Activated B cell treated with CpG ODN at 0.5 μM for 24 hours (primary cell): ENCODE results near the gene PIP4K2C. TPM values are rescaled to one million over a fixed set of nuclear protein-coding genes. Genes with fewer than 3 reads are reported as not detected.
A peak's percentile ranks its signal among the peaks of the same experiment; 100 is the strongest.

ENCODE experiments used
- ATAC-seq: fragments of 200-7000 bp; cut with Tn5 transposase; one replicate; pipeline ENCODE4 v1.10.0; 2021; ENCODE audit warnings: low read depth, mild to moderate bottlenecking, moderate library complexity
- CTCF ChIA-PET: fragments of 350-600 bp; sonication (Branson Sonifier 250); formaldehyde crosslinking; loops from one replicate; lab custom pipeline; 2021; ENCODE audit warnings: antibody characterized with exemption; lab: Charles Lee
- POLR2A ChIA-PET: fragments of 350-600 bp; sonication (Branson Sonifier 250); formaldehyde crosslinking; loops from one replicate; lab custom pipeline; 2021; ENCODE audit warnings: antibody characterized with exemption; lab: Charles Lee
- DNase-seq: peaks from one replicate; pipeline ENCODE4 v3.0.0; 2022
- H3K27ac Mint-ChIP-seq: one replicate; pipeline ENCODE4 v1.8.0; 2020; ENCODE audit warnings: mixed read lengths
- H3K27me3 Mint-ChIP-seq: one replicate; pipeline ENCODE4 v1.8.0; 2021; ENCODE audit warnings: mixed read lengths
- H3K36me3 Mint-ChIP-seq: one replicate; pipeline ENCODE4 v1.8.0; 2021; ENCODE audit warnings: low read depth, mixed read lengths
- H3K4me1 Mint-ChIP-seq: one replicate; pipeline ENCODE4 v1.8.0; 2021; ENCODE audit warnings: mixed read lengths
- H3K4me3 Mint-ChIP-seq: one replicate; pipeline ENCODE4 v1.8.0; 2020; ENCODE audit warnings: mild to moderate bottlenecking, mixed read lengths
- H3K9me3 Mint-ChIP-seq: one replicate; pipeline ENCODE4 v1.8.0; 2020; ENCODE audit warnings: mixed read lengths
- intact Hi-C: fragments of 100-400 bp; cut with micrococcal nuclease; formaldehyde crosslinking; loops from one replicate; pipeline ENCODE4 v1.15.1; 2024
- total RNA-seq: library from RNA; stranded (reverse); gene quantifications from 2 replicates; pipeline ENCODE4 v1.2.3, GENCODE V29; 2022
- TF ChIP-seq, protein P1 (sequence below): fragments of 200-600 bp; IDR thresholded peaks from one replicate; pipeline ENCODE4 v1.8.0; 2022; ENCODE audit warnings: antibody characterized with exemption, mild to moderate bottlenecking

Gene PIP4K2C
- total RNA-seq, 1 donor from 2014 or later = 16.5 TPM

DNA sequence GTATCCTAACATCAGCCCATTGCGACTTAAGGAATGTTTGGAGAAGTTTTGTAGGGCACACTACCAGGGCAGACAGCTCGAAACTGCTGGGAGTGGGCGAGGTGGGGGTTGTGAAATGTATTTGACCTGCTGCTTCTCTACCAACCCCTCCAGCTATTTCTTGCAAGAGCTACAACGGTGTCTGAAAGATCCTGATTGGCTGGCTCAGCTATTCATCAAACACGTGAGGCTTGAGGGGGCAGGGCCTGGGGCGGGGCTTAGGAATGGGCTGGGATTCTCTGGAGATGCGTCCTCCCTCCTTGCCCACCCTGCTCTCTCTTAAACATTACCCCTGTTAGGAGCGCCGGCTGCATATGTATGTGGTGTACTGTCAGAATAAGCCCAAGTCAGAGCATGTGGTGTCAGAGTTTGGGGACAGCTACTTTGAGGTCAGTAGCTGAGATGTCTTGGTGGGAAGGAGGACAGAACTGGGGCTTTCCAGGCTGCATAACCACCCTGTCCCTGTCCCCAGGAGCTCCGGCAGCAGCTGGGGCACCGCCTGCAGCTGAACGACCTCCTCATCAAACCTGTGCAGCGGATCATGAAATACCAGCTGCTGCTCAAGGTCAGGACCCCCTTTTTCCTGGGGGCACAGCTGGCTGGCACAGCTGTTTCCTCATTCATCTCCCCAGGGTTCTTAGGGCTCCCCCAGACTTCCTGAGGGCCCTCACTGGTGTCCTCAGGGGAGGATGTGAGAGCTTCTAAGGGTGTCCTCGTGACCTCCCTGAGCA, 23.4 kb downstream of the PIP4K2C start:
- peaks cover 46% of the 10 kb centered on the region for H3K4me1 Mint-ChIP-seq
- TF ChIP-seq, protein P1, sequence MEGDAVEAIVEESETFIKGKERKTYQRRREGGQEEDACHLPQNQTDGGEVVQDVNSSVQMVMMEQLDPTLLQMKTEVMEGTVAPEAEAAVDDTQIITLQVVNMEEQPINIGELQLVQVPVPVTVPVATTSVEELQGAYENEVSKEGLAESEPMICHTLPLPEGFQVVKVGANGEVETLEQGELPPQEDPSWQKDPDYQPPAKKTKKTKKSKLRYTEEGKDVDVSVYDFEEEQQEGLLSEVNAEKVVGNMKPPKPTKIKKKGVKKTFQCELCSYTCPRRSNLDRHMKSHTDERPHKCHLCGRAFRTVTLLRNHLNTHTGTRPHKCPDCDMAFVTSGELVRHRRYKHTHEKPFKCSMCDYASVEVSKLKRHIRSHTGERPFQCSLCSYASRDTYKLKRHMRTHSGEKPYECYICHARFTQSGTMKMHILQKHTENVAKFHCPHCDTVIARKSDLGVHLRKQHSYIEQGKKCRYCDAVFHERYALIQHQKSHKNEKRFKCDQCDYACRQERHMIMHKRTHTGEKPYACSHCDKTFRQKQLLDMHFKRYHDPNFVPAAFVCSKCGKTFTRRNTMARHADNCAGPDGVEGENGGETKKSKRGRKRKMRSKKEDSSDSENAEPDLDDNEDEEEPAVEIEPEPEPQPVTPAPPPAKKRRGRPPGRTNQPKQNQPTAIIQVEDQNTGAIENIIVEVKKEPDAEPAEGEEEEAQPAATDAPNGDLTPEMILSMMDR = no peak
- H3K4me3 Mint-ChIP-seq = peak overlapping the region; percentile 55
- no peaks in the 10 kb centered on the region for H3K9me3 Mint-ChIP-seq
- H3K36me3 Mint-ChIP-seq = no peaks in the 10 kb centered on the region
- H3K27me3 Mint-ChIP-seq = peaks cover 31% of the 10 kb centered on the region
- DNase-seq (peak; percentile 36), ATAC-seq (peak; percentile 78)
- CTCF ChIA-PET = interaction anchor here (0.7 to 2.8 kb wide), 7 partner anchors 8 to 155 kb away, joined by 3 to 19 read pairs (median 5); partner anchors contain the start of gene GLI1
- POLR2A ChIA-PET = interaction anchor here (0.5 to 1.8 kb wide), 8 partner anchors 11 to 1458 kb away, joined by 3 to 8 read pairs (median 4); partner anchors contain the start of genes DDIT3, PIP4K2C and TSPAN31
- H3K27ac Mint-ChIP-seq = peak overlapping the region; percentile 30
- intact Hi-C loops = loop anchor here (1.0 to 2.0 kb wide), 2 partner anchors 9 to 18 kb away; partner anchors contain the start of gene B4GALNT1

DNA sequence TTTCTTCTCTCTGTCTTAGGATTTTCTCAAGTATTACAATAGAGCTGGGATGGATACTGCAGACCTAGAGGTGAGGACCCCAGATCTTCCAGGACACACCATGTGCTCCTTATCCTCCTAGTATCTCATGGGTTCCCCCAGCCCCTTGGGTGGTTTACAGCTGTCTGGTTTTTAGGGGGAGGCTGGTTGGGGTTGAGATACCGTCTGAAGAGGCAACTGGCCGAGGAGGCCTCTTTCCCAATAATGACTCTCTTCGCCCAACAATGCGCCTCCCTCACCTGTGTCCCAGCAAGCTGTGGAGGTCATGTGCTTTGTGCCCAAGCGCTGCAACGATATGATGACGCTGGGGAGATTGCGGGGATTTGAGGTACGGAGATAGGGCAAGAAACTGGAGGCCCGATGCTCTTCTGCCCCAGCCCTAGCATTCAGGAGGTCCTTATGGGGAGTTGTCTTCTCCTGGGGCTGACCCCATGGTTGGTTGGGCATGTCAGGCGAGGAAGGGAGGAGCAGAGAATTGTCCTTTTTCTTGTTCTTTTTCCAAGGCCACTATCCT, 24.0 kb downstream of the PIP4K2C start:
- TF ChIP-seq, protein P1 = no peak
- H3K27me3 Mint-ChIP-seq = peaks cover 30% of the 10 kb centered on the region
- ChIA-PET POLR2A (interaction anchor here (0.6 to 1.8 kb wide), 4 partner anchors 24 to 130 kb away, joined by 3 to 8 read pairs (median 6); partner anchors contain the start of genes DDIT3, PIP4K2C and TSPAN31), CTCF (interaction anchor here (0.8 to 2.8 kb wide), 5 partner anchors 22 to 156 kb away, joined by 3 to 19 read pairs (median 5); partner anchors contain the start of gene GLI1)
- ATAC-seq (no peak), DNase-seq (no peak)
- H3K27ac Mint-ChIP-seq = no peak overlapping the region
- H3K4me3 Mint-ChIP-seq = peak overlapping the region; percentile 55
- intact Hi-C loops = loop anchor here (1.0 to 2.0 kb wide), 2 partner anchors 10 to 18 kb away; partner anchors contain the start of gene B4GALNT1
- H3K4me1 Mint-ChIP-seq = peaks cover 51% of the 10 kb centered on the region
- H3K9me3 Mint-ChIP-seq = no peaks in the 10 kb centered on the region
- no peaks in the 10 kb centered on the region for H3K36me3 Mint-ChIP-seq

DNA sequence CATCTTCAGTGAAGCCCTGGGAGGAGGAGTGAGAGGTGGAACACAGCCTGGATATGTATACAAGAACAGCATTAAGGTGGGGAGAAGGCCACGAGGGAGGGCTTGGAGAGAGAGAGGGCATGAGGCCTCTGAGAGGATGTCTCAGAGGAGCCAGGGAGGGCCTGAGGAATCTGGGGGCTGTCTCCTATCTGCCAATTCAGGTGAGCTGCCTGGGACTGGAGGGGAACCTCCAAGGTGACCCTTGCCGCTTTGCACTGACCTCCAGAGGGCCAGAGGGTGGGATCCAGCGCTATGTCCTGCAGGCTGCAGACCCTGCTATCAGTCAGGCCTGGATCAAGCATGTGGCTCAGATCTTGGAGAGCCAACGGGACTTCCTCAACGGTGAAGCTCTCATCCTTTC, 24.6 kb downstream of the PIP4K2C start:
- H3K27me3 Mint-ChIP-seq = peaks cover 31% of the 10 kb centered on the region
- DNase-seq = no peak
- ATAC-seq = no peak
- H3K4me1 Mint-ChIP-seq = peaks cover 53% of the 10 kb centered on the region
- intact Hi-C loops = loop anchor here (2.0 kb wide), 1 partner anchor 17 kb away; the partner anchor contains the start of gene B4GALNT1
- no peaks in the 10 kb centered on the region for H3K9me3 Mint-ChIP-seq
- TF ChIP-seq, protein P1 = no peak
- no peak overlapping the region for H3K27ac Mint-ChIP-seq
- CTCF ChIA-PET = interaction anchor here (0.5 to 2.8 kb wide), 2 partner anchors 23 to 32 kb away, joined by 3 to 19 read pairs; no protein-coding TSS in a partner anchor
- POLR2A ChIA-PET = no interaction called here
- H3K36me3 Mint-ChIP-seq = no peaks in the 10 kb centered on the region
- H3K4me3 Mint-ChIP-seq = no peak overlapping the region

DNA sequence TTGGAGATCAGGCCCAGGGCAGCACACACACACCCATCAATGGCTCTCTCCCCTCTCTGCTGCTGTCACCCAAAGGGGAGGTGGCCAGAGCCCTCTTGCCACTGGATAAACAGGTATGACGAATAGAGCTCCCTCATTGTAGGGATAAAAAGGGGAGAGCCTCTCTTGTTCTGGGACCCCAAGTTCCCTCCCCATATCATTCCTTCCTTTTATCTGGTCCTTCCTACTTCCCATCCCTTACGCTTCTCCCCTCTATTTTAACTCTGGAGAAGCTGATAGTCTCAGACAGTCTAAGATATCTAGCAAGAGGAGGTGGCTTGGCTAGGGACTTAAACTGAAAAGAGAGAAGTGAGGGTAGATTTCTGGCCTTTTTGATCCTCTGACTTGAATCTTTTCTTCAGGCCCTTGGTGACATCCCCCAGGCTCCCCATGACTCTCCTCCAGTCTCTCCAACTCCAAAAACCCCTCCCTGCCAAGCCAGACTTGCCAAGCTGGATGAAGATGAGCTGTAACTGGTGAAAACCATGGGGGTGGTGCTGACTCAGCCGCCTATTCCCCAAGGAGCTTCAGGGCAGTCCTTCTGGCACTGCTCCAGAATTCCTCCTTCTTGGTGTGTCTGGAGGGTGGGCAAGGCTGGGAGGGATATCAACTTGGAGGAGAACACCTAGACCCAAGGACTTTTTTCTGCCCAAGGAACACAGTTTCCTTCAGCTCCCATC, 25.6 kb downstream of the PIP4K2C start:
- ATAC-seq = no peak
- H3K9me3 Mint-ChIP-seq = no peaks in the 10 kb centered on the region
- H3K36me3 Mint-ChIP-seq = no peaks in the 10 kb centered on the region
- intact Hi-C loops = no loop called here
- ChIA-PET CTCF (no interaction called here), POLR2A (no interaction called here)
- no peak overlapping the region for H3K4me3 Mint-ChIP-seq
- TF ChIP-seq, protein P1 = no peak
- no peak for DNase-seq
- peaks cover 35% of the 10 kb centered on the region for H3K27me3 Mint-ChIP-seq
- no peak overlapping the region for H3K27ac Mint-ChIP-seq
- peaks cover 56% of the 10 kb centered on the region for H3K4me1 Mint-ChIP-seq
